T-helper 2 cell treated with Interferon-gamma antibody and Interleukin-4, amounts not matched to agents 5 μg/mL and 100 μg/mL, for 36 hours (primary cell): ENCODE data around the gene CEP112.

Experiments
- DNase-seq: peaks from one replicate; pipeline ENCODE4 v3.0.0; 2021; ENCODE audit warnings: low spot score
- H3K27ac Mint-ChIP-seq: one replicate; pipeline ENCODE4 v1.8.0; 2021; ENCODE audit warnings: mild to moderate bottlenecking, mixed read lengths
- H3K27me3 Mint-ChIP-seq: one replicate; pipeline ENCODE4 v1.8.0; 2021; ENCODE audit warnings: low read depth, mixed read lengths
- H3K36me3 Mint-ChIP-seq: one replicate; pipeline ENCODE4 v1.8.0; 2021; ENCODE audit warnings: low read depth, mixed read lengths
- H3K4me1 Mint-ChIP-seq: one replicate; pipeline ENCODE4 v1.8.0; 2021; ENCODE audit warnings: low read depth, mixed read lengths
- H3K4me3 Mint-ChIP-seq: one replicate; pipeline ENCODE4 v1.8.0; 2022; ENCODE audit warnings: mild to moderate bottlenecking, moderate library complexity, mixed read lengths
- H3K9me3 Mint-ChIP-seq: one replicate; pipeline ENCODE4 v1.8.0; 2021; ENCODE audit warnings: mixed read lengths

CEP112 gene

GRCh38 chr17:65656390-65657250 lies 535.3 kb downstream of the CEP112 start:
- Mint-ChIP-seq H3K9me3 (no peaks in the 10 kb centered on the region), H3K4me3 (no peak overlapping the region), H3K27ac (no peak overlapping the region), H3K36me3 (no peaks in the 10 kb centered on the region), H3K4me1 (peaks cover 7% of the 10 kb centered on the region), H3K27me3 (peaks cover 2% of the 10 kb centered on the region)
- DNase-seq: peak; percentile 60

GRCh38 chr17:65655706-65656105 lies 536.2 kb downstream of the CEP112 start:
- H3K27me3 Mint-ChIP-seq: peaks cover 2% of the 10 kb centered on the region
- no peaks in the 10 kb centered on the region for H3K36me3 Mint-ChIP-seq
- no peaks in the 10 kb centered on the region for H3K9me3 Mint-ChIP-seq
- no peak overlapping the region for H3K4me3 Mint-ChIP-seq
- no peak overlapping the region for H3K27ac Mint-ChIP-seq
- DNase-seq: no peak
- H3K4me1 Mint-ChIP-seq: peaks cover 7% of the 10 kb centered on the region

DNA sequence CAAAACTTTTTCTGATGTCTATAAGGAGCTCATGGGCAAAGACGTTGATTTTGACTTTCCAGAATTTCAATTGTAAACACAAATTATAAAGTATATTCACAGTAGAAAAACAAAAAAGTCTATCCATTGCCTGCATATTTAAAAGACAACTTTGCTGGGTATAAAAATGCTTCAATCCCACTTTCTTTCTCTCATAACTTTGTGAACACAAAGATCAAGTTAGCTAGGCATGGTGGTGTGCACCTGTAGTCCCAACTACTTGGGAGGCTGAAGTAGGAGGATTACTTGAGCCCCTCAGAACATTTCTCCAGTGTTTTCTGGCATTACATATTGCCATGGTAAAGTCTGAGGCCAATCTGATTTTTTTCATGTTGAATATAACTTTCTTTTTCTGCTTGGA lies 547.4 kb downstream of the CEP112 start:
- H3K27ac Mint-ChIP-seq: no peak overlapping the region
- no peak overlapping the region for H3K4me3 Mint-ChIP-seq
- H3K4me1 Mint-ChIP-seq: no peaks in the 10 kb centered on the region
- no peaks in the 10 kb centered on the region for H3K36me3 Mint-ChIP-seq
- no peak for DNase-seq
- no peaks in the 10 kb centered on the region for H3K27me3 Mint-ChIP-seq
- peaks cover 35% of the 10 kb centered on the region for H3K9me3 Mint-ChIP-seq

DNA sequence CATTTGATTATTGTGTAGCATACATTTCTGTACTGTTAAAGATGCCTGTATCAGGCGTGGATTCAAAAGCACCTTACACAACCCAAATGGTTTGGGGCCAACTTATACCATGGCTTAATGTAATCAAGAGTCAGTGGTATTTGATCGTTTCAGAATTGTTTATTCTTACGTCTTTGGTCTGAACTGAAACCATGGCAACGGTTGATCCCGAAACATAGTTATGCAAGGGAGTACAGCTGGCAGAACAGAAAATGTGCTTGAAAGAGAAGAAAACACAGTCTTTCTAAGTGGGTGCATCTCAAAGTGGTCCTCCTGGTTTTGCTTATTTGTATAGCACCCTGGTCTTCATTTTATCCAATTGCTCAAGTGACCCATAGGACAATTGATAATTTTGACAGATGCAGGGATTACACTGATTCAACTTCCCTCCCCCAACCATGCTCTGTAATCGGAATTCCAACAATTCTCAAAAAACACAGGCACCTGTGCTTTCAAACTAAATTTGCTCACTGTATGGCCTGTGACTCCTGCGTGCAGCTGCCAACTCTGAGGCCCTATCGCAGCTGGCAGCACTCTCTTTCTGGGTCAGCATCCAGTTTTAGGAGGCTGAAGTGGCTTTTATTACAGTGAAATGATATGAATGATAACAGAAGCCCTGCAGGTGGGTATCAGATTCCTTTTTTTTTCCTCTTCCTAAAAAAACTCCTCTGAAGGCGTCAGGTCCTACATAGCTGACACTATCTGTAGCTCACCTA lies 553.5 kb downstream of the CEP112 start:
- Mint-ChIP-seq H3K27me3 (no peaks in the 10 kb centered on the region), H3K9me3 (peaks cover 23% of the 10 kb centered on the region), H3K4me3 (no peak overlapping the region), H3K36me3 (no peaks in the 10 kb centered on the region), H3K27ac (no peak overlapping the region), H3K4me1 (no peaks in the 10 kb centered on the region)
- no peak for DNase-seq

GRCh38 chr17:65637786-65638185 lies 554.1 kb downstream of the CEP112 start:
- no peak overlapping the region for H3K27ac Mint-ChIP-seq
- H3K36me3 Mint-ChIP-seq: no peaks in the 10 kb centered on the region
- no peak for DNase-seq
- no peak overlapping the region for H3K4me3 Mint-ChIP-seq
- H3K9me3 Mint-ChIP-seq: peaks cover 23% of the 10 kb centered on the region
- no peaks in the 10 kb centered on the region for H3K27me3 Mint-ChIP-seq
- H3K4me1 Mint-ChIP-seq: no peaks in the 10 kb centered on the region

GRCh38 chr17:65634533-65634932 lies 557.4 kb downstream of the CEP112 start:
- no peak overlapping the region for H3K27ac Mint-ChIP-seq
- H3K4me1 Mint-ChIP-seq: no peaks in the 10 kb centered on the region
- no peak for DNase-seq
- no peaks in the 10 kb centered on the region for H3K36me3 Mint-ChIP-seq
- H3K4me3 Mint-ChIP-seq: no peak overlapping the region
- H3K27me3 Mint-ChIP-seq: peaks cover 3% of the 10 kb centered on the region
- no peaks in the 10 kb centered on the region for H3K9me3 Mint-ChIP-seq

DNA sequence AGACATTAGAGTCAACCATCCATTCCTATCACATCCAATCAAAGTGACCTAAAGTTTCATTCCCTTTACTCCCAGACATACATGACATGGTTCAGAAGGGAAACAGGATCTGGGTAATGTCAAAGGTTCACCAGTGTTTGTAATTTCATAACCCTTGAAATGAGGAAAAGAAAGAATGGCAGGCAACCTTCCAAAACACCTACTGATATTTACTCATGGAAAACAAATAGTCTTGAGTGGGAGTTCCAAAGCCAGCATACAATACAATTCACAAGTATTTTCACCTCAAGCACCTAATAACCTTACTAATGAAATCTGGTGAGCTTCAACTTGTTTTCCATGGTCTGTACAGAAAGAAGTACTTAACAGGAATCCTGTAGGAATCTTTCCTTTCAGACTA lies 557.9 kb downstream of the CEP112 start:
- H3K27ac Mint-ChIP-seq: no peak overlapping the region
- H3K4me1 Mint-ChIP-seq: no peaks in the 10 kb centered on the region
- H3K4me3 Mint-ChIP-seq: no peak overlapping the region
- H3K9me3 Mint-ChIP-seq: no peaks in the 10 kb centered on the region
- no peak for DNase-seq
- peaks cover 3% of the 10 kb centered on the region for H3K27me3 Mint-ChIP-seq
- H3K36me3 Mint-ChIP-seq: no peaks in the 10 kb centered on the region

DNA sequence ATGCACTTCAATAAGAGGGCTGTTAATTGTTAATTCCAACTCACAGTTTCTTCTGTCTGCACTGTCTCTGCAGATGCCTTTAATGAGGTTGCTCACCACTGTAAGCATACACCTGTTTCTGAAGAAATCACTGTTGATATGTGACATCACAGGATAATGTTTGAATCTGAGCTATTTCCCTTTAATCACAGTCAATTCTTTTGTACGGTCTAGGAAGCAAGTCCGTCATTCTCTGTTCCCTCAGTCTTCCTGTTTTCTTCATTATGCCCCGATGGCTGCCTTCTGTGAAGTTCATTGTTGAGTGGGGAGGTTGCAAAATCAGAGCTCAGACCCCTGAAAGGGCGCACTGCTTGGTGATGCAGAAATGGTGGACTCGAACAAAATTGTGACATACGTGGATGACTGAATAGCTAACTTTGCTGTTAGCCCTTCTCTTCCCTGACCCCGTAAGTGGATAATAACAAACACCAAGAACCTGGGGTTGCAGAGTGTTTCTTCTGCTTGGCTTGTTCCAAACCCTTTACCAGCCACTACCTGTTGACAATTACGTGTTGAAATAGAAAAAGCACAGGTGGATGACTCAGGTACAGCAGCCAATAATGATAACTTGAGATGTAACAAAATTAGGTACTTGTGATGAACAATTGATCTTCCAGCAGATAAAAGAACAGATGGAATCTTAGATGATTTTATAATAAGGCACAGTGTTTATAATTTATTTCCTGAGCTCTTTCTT lies 558.6 kb downstream of the CEP112 start:
- peaks cover 3% of the 10 kb centered on the region for H3K27me3 Mint-ChIP-seq
- no peaks in the 10 kb centered on the region for H3K9me3 Mint-ChIP-seq
- no peaks in the 10 kb centered on the region for H3K4me1 Mint-ChIP-seq
- DNase-seq: no peak
- H3K4me3 Mint-ChIP-seq: no peak overlapping the region
- no peaks in the 10 kb centered on the region for H3K36me3 Mint-ChIP-seq
- no peak overlapping the region for H3K27ac Mint-ChIP-seq

DNA sequence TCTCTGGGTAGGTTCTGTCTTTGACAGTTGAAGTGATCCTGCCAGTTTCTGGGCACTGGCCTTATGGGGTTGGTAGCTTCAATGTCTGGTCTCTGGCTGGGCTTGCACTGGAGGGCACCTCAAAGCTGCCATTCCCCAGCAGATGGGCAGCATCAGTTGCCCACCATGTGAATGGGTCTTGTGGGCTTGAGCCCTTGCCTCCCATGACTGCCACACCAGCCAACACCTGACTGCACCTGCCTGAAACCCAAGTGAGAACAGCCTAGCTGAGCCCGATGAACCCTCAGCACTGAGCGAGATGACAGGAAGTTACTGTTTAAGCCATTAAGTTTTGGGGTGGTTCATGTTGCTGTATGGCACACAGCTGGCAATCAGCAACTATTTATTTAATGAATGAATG lies 561.4 kb downstream of the CEP112 start:
- no peak overlapping the region for H3K27ac Mint-ChIP-seq
- H3K4me3 Mint-ChIP-seq: no peak overlapping the region
- H3K36me3 Mint-ChIP-seq: no peaks in the 10 kb centered on the region
- H3K9me3 Mint-ChIP-seq: no peaks in the 10 kb centered on the region
- H3K4me1 Mint-ChIP-seq: no peaks in the 10 kb centered on the region
- H3K27me3 Mint-ChIP-seq: peaks cover 3% of the 10 kb centered on the region
- no peak for DNase-seq

GRCh38 chr17:65629234-65629690 lies 562.7 kb downstream of the CEP112 start:
- Mint-ChIP-seq H3K4me1 (no peaks in the 10 kb centered on the region), H3K36me3 (no peaks in the 10 kb centered on the region), H3K9me3 (no peaks in the 10 kb centered on the region), H3K4me3 (no peak overlapping the region), H3K27me3 (peaks cover 3% of the 10 kb centered on the region), H3K27ac (no peak overlapping the region)
- no peak for DNase-seq

- H3K27me3 Mint-ChIP-seq: peaks cover 3% of the 10 kb centered on the region
- H3K27ac Mint-ChIP-seq: peak overlapping the region; percentile 60
- no peak for DNase-seq
- H3K9me3 Mint-ChIP-seq: no peaks in the 10 kb centered on the region
- H3K4me3 Mint-ChIP-seq: no peak overlapping the region
- H3K36me3 Mint-ChIP-seq: no peaks in the 10 kb centered on the region
- H3K4me1 Mint-ChIP-seq: no peaks in the 10 kb centered on the region
These were observed 563.3 kb downstream of the CEP112 start for GRCh38 chr17:65628644-65629036.

DNA sequence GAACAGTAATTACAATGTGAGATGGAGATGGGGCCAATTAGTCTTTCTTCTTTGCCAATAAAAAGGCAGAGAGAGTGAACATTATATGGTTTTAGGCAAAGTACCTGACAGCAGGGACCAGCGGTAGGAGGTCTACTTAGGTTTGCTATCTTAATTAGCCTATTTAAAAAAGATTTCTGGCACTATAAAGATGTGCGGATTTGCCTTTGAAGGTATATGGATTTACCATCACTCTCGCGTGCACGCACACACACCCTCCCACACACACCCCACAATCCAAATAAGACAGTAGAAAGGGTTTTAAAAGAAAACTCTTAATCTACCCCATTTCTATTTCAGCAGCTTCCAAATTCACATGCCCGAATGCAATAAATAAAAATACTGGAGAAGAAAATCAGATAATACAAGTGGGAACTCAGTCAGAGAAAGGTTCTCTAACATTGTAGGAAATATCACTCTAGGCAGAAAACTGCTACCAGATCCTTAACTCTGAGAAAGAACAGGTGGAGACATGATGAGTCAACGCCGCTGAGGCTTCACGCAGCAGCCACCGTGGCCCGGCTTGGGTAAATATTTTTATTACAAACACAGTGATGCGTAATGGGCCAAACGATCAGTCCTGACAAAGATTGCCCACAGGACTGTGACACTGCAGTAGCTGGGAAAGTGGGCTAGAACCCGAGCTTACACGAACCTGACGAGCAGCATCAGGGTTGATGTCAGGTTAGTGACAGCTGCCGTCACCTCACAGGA lies 563.9 kb downstream of the CEP112 start:
- Mint-ChIP-seq H3K27me3 (peaks cover 3% of the 10 kb centered on the region), H3K4me1 (no peaks in the 10 kb centered on the region), H3K27ac (no peak overlapping the region), H3K36me3 (no peaks in the 10 kb centered on the region), H3K4me3 (no peak overlapping the region), H3K9me3 (no peaks in the 10 kb centered on the region)
- no peak for DNase-seq

- H3K4me1 Mint-ChIP-seq: no peaks in the 10 kb centered on the region
- DNase-seq: no peak
- no peaks in the 10 kb centered on the region for H3K9me3 Mint-ChIP-seq
- H3K36me3 Mint-ChIP-seq: no peaks in the 10 kb centered on the region
- H3K27ac Mint-ChIP-seq: no peak overlapping the region
- no peaks in the 10 kb centered on the region for H3K27me3 Mint-ChIP-seq
- no peak overlapping the region for H3K4me3 Mint-ChIP-seq
These were observed 564.8 kb downstream of the CEP112 start for GRCh38 chr17:65627108-65627507.
